K562 (cell line): Measurements from ENCODE around the gene NECTIN1. TPM values are rescaled to one million over a fixed set of nuclear protein-coding genes. Genes with fewer than 3 reads are reported as not detected.
A peak's percentile ranks its signal among the peaks of the same experiment; 100 is the strongest.

Source experiments
- ATAC-seq: fragments of 200-7000 bp; cut with Tn5 transposase; 3 replicates; pipeline ENCODE4 v1.9.1; 2020; ENCODE audit warnings: moderate library complexity
- BruUV-seq: library from RNA; stranded (reverse); fragments of 400-500 nt; replicated peaks from 2 replicates; lab custom pipeline; 2021; lab: Mats Ljungman, UMichigan
- CTCF ChIA-PET: fragments of 300-600 bp; formaldehyde crosslinking; extraction: SDS; loops from one replicate; lab custom pipeline; 2021; ENCODE audit warnings: low intra/inter-chr PET ratio; lab: Yijun Ruan, JAX
- POLR2A ChIA-PET: fragments of 300-600, 350-650 bp; sonication (Branson Sonifier 250); formaldehyde crosslinking; extraction: SDS; loops from one replicate; lab custom pipeline; 2021; ENCODE audit warnings: antibody characterized with exemption, inconsistent platforms; lab: Yijun Ruan, JAX
- DNase-seq, 4 experiments: peaks; one replicate each; pipeline versions ENCODE4 v3.0.0 to v3.0.0-alpha.2; 2011 to 2018; ENCODE audit warnings: low spot score in 3 of 4, mixed read lengths in 3 of 4; ENCODE audit errors: extremely low read depth in 1 of 4
- FAIRE-seq: peaks from 2 replicates; lab custom pipeline; 2011; peaks lifted over from hg19 to GRCh38; lab: Jason Lieb, UNC
- H2AFZ ChIP-seq: 2 replicates; pipeline ENCODE4 v1.6.0; 2011; ENCODE audit warnings: low read depth, low read length, control low read depth, inconsistent platforms
- H3K27ac ChIP-seq: fragments of 200-600 bp; 3 replicates; pipeline ENCODE4 v1.8.0; 2011; ENCODE audit warnings: low read depth, mild to moderate bottlenecking, control low read depth, inconsistent platforms, low read length, moderate library complexity, mixed read lengths; ENCODE audit errors: extremely low read depth
- H3K27me3 ChIP-seq, 2 experiments: fragments of 300-600 bp in 1 of 2; 2 replicates in 1 of 2; 3 replicates in 1 of 2; pipeline versions ENCODE4 v1.6.0 to v1.8.0; 2011; ENCODE audit warnings: inconsistent platforms in 2 of 2, low read length in 2 of 2, mild to moderate bottlenecking in 1 of 2, mixed read lengths in 1 of 2, moderate library complexity in 1 of 2; ENCODE audit not compliant: control insufficient read depth in 2 of 2, insufficient read depth in 2 of 2
- H3K36me3 ChIP-seq: fragments of 300-600 bp; 3 replicates; pipeline ENCODE4 v1.8.0; 2011; ENCODE audit warnings: mild to moderate bottlenecking, low read length, inconsistent platforms; ENCODE audit not compliant: control insufficient read depth, insufficient read depth
- H3K4me1 ChIP-seq, 2 experiments: fragments of 200-600 bp in 1 of 2; replicated peaks in 1 of 2; 2 replicates in 1 of 2; 3 replicates in 1 of 2; pipeline versions ENCODE4 v1.5.1 to v1.8.0; 2011; ENCODE audit warnings: inconsistent platforms in 2 of 2, low read length in 2 of 2, mild to moderate bottlenecking in 1 of 2, mixed read lengths in 1 of 2, moderate library complexity in 1 of 2; ENCODE audit not compliant: control insufficient read depth in 2 of 2, insufficient read depth in 2 of 2
- H3K4me2 ChIP-seq: 2 replicates; pipeline ENCODE4 v1.6.1; 2011; ENCODE audit warnings: low read length, control low read depth, inconsistent platforms, mixed read lengths; ENCODE audit not compliant: insufficient read depth
- H3K4me3 ChIP-seq: fragments of 200-600 bp; sonication (generic), shearing (Covaris generic); 2 replicates; pipeline ENCODE4 v1.5.1; 2016; ENCODE audit warnings: control low read depth, inconsistent platforms
- H3K79me2 ChIP-seq: fragments of 200-600 bp; 3 replicates; pipeline ENCODE4 v1.8.0; 2011; ENCODE audit warnings: low read length, inconsistent platforms; ENCODE audit not compliant: control insufficient read depth, insufficient read depth
- H3K9ac ChIP-seq, 2 experiments: 2 replicates each; pipeline versions ENCODE4 v1.6.0 to v1.6.1; 2011; ENCODE audit warnings: low read depth in 2 of 2, low read length in 2 of 2, control low read depth in 1 of 2, inconsistent platforms in 1 of 2, mild to moderate bottlenecking in 1 of 2, mixed read lengths in 1 of 2; ENCODE audit not compliant: insufficient read depth in 1 of 2
- H3K9me1 ChIP-seq: one replicate; pipeline ENCODE4 v1.6.0; 2011; ENCODE audit warnings: inconsistent platforms, mild to moderate bottlenecking, low read length, moderate library complexity; ENCODE audit not compliant: control insufficient read depth, insufficient read depth
- H3K9me3 ChIP-seq: replicated peaks from 2 replicates; pipeline ENCODE4 v1.5.1; 2011; ENCODE audit warnings: low read depth, low read length, inconsistent platforms; ENCODE audit not compliant: control insufficient read depth, insufficient read depth
- H4K20me1 ChIP-seq: replicated peaks from 2 replicates; pipeline ENCODE4 v1.6.1; 2011; ENCODE audit warnings: low read length, inconsistent platforms, mixed read lengths; ENCODE audit not compliant: control insufficient read depth, insufficient read depth
- CTCF ChIP-seq, 3 experiments: IDR thresholded peaks in 2 of 3; conservative IDR thresholded peaks in 1 of 3; 2 replicates each; pipeline ENCODE4 v1.5.1; 2011 to 2012; ENCODE audit warnings: low read length in 3 of 3, mild to moderate bottlenecking in 3 of 3, control low read depth in 2 of 3, improper control_type of control experiment in 1 of 3, inconsistent platforms in 1 of 3, low read depth in 1 of 3, mixed read lengths in 1 of 3, moderate library complexity in 1 of 3; ENCODE audit not compliant: insufficient read depth in 2 of 3
- KDM4B ChIP-seq, 2 experiments: fragments of 450-650 bp in 1 of 2; sonication (generic) in 1 of 2; IDR thresholded peaks; 2 replicates each; pipeline ENCODE4 v1.6.1; 2016 to 2017; ENCODE audit warnings: borderline replicate concordance in 2 of 2, antibody characterized with exemption in 1 of 2, low read depth in 1 of 2, mild to moderate bottlenecking in 1 of 2
- KDM5B ChIP-seq: fragments of 200-600 bp; sonication (generic); IDR thresholded peaks from 2 replicates; pipeline ENCODE4 v1.6.1; 2012; ENCODE audit warnings: low read depth, mild to moderate bottlenecking, moderate library complexity, low read length, control low read depth, inconsistent platforms; ENCODE audit not compliant: insufficient replicate concordance
- RAD21 ChIP-seq, 2 experiments: fragments of 250-450 bp in 1 of 2; fragments of 450-650 bp in 1 of 2; sonication (Bioruptor Pico) in 1 of 2; formaldehyde crosslinking in 1 of 2; IDR thresholded peaks in 1 of 2; conservative IDR thresholded peaks in 1 of 2; 2 replicates each; pipeline versions ENCODE4 v1.4.0 to v1.8.0; 2020 to 2022; ENCODE audit warnings: mild to moderate bottlenecking in 2 of 2, moderate library complexity in 1 of 2
- SMAD4 ChIP-seq: fragments of 250-450 bp; sonication (Bioruptor Pico); conservative IDR thresholded peaks from 2 replicates; pipeline ENCODE4 v1.8.0; 2021; ENCODE audit warnings: inconsistent platforms, mild to moderate bottlenecking, moderate library complexity
- USF1 ChIP-seq: sonication (generic); formaldehyde crosslinking; IDR thresholded peaks from 2 replicates; pipeline ENCODE4 v1.9.0; 2022; ENCODE audit warnings: mild to moderate bottlenecking, missing genetic modification reagents
- ZSCAN29 ChIP-seq: fragments of 450-650 bp; IDR thresholded peaks from 2 replicates; pipeline ENCODE4 v1.6.1; 2017
- WGBS: fragments of 100-300 bp; shearing (Covaris generic); methylation state at CpG from one replicate; pipeline ENCODE4 v1.1.6; 2016; ENCODE audit warnings: low coverage, mixed read lengths; ENCODE audit not compliant: insufficient coverage; ENCODE audit errors: missing lambda C conversion rate; 5-methylcytosine and 5-hydroxymethylcytosine counted together
- in situ Hi-C: fragments of 300-500 bp; cut with MboI; formaldehyde crosslinking; loops from 4 replicates; pipeline ENCODE4 v1.15.0; 2018; ENCODE audit warnings: inconsistent platforms, mixed read lengths
- intact Hi-C: fragments of 100-400 bp; cut with micrococcal nuclease; formaldehyde crosslinking; loops from 2 replicates; pipeline ENCODE4 v1.14.2; 2022
- polyA plus RNA-seq, 8 experiments: library from polyadenylated mRNA; depleted of rRNA in 4 of 8; stranded (reverse) in 5 of 8; unstranded in 3 of 8; fragments of >200 nt; fragmentation: Nextera tagmentation in 2 of 8; fragmentation: Illumina TruSeq in 1 of 8; extraction: Ambion mirVana in 2 of 8; extraction: Trizol in 1 of 8; gene quantifications; 2 replicates each; pipeline versions ENCODE4 v1.2.1 to v1.2.3, GENCODE V29; 2011 to 2014; ENCODE audit warnings: inconsistent platforms in 1 of 8, missing spikeins in 1 of 8
- total RNA-seq, 7 experiments: library from RNA; depleted of rRNA in 6 of 7; stranded (reverse); fragments of >200 nt in 6 of 7; fragmentation: Illumina TruSeq in 2 of 7; extraction: Trizol in 2 of 7; gene quantifications; 2 replicates each; pipeline versions ENCODE4 v1.2.1 to v1.2.3, GENCODE V29; 2011 to 2021; ENCODE audit warnings: low replicate concordance in 1 of 7
- TF ChIP-seq, protein P1 (sequence below): fragments of 200-800 bp; sonication (Bioruptor generic); IDR thresholded peaks from 2 replicates; pipeline ENCODE4 v1.6.1; 2017; ENCODE audit warnings: missing genetic modification characterization, missing compliant biosample characterization

Gene NECTIN1
- total and polyA plus RNA-seq, 9 of the 15 experiments (the other 6 are each of a cell fraction or from before 2014, with no cell fraction given): 0.09 to 0.53 (median 0.23) TPM; not detected in 2

DNA sequence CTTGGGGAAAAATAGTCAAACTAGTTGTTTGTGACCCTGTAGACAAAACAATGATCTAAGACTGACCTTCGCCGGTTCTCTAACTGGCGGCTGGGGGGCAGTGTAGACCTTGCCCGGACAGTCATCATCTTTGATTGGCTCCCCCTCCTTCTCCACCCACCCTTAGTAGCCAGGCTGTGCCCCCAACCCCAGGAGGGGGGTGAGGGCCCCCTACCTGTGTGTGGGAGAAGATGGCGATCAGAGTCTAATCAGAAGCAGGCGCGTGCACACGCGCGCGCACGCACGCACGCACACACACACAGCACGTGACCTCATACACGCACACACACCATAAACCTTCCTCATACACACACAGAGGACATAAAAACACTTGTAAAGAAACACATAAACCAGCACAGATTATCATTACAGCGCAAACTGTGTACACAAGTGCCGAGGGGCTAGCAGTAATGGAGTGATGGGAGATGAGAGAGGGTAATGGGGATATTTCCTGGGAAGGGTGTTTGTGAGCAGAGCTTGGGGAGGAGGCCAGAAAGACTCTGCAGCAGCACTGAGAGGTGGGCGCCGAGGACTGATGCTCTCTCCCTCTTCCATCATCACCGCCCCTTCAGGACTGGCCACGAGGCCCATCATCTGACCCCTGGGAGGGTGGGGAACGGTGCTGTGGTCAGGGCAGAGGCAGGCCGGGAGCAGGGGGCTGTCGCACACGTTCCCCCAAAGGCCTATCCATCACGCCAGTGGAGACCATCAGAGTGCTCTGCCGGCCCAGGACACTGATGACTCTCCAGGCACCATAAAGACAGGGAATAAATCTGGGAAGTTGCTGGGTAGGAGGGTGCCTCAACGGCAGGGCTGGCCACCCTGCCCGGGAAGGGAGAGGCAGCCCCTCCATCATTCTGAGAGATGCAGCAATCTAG lies 12.2 kb downstream of the NECTIN1 start:
- no TSS peak for BruUV-seq

More for the DNA sequence above, 12.2 kb downstream of the NECTIN1 start:
- Histone ChIP-seq H3K9ac (no peak overlapping the region), H4K20me1 (peaks cover 11% of the 10 kb centered on the region), H3K27ac (no peak overlapping the region), H3K36me3 (no peaks in the 10 kb centered on the region), H3K9me1 (no peaks in the 10 kb centered on the region), H2AFZ (no peak overlapping the region), H3K79me2 (no peaks in the 10 kb centered on the region), H3K4me2 (no peak overlapping the region), H3K4me1 (no peaks in the 10 kb centered on the region), H3K9me3 (no peaks in the 10 kb centered on the region)
- FAIRE-seq: no peak
- CTCF ChIA-PET: no interaction called here
- intact Hi-C loops: no loop called here
- WGBS: 33% methylated on average over 28 of the region's 30 CpGs
- in situ Hi-C loops: no loop called here
- POLR2A ChIA-PET: no interaction called here
- ATAC-seq: peak; percentile 53; the same call in 1 of the 3 replicates
- no peak for TF ChIP-seq KDM5B
- TF ChIP-seq ZSCAN29: peak; percentile 50; the same call in 1 of the 2 replicates
- TF ChIP-seq SMAD4: 0 out of 2 replicates have a peak, but pooled peaks have one; percentile 21
- TF ChIP-seq USF1 (CRISPR knock-in tag): peak; percentile 65
- peak in 1 of 2 experiments; percentile 17; a peak in 1 of 4 replicates for TF ChIP-seq RAD21 (CRISPR knock-in tag; conservative IDR thresholded peaks at IDR 0.05 in 1 of 2, IDR thresholded peaks at IDR 0.05 in 1 of 2)
- TF ChIP-seq CTCF (IDR thresholded peaks at IDR 0.05 in 2 of 3, conservative IDR thresholded peaks at IDR 0.05 in 1 of 3; ENCODE audit: insufficient read depth in 2 of 3, low read depth in 1 of 3, low read length in 3 of 3): peak; percentile 24 to 37 (median 30); a peak in 4 of 6 replicates
- TF ChIP-seq KDM4B (IDR thresholded peaks at IDR 0.05; ENCODE audit: borderline replicate concordance in 2 of 2, low read depth in 1 of 2): no peak
- TF ChIP-seq, protein P1, sequence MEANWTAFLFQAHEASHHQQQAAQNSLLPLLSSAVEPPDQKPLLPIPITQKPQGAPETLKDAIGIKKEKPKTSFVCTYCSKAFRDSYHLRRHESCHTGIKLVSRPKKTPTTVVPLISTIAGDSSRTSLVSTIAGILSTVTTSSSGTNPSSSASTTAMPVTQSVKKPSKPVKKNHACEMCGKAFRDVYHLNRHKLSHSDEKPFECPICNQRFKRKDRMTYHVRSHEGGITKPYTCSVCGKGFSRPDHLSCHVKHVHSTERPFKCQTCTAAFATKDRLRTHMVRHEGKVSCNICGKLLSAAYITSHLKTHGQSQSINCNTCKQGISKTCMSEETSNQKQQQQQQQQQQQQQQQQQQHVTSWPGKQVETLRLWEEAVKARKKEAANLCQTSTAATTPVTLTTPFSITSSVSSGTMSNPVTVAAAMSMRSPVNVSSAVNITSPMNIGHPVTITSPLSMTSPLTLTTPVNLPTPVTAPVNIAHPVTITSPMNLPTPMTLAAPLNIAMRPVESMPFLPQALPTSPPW (CRISPR knock-in tag): peak; percentile 15; the same call in 1 of the 2 replicates
- TF ChIP-seq, all 486 proteins: peak for 6
- peak in 2 of 4 experiments; percentile 26 to 33 for DNase-seq
- H3K4me3 ChIP-seq: no peak overlapping the region
- H3K27me3 ChIP-seq: peaks cover 0 to 46% of the 10 kb centered on the region in 2 experiments; a peak in 3 of 5 replicates
